SK-N-SH (cell line): ENCODE measurements around the gene TMEFF1. TPM values are rescaled to one million over a fixed set of nuclear protein-coding genes. Genes with fewer than 3 reads are reported as not detected.

Experiments
- CTCF ChIA-PET: fragments of 300-600, 350-600 bp; formaldehyde crosslinking; extraction: SDS; loops from one replicate; lab custom pipeline; 2021; lab: Yijun Ruan, JAX
- POLR2A ChIA-PET: fragments of 350-600 bp; sonication (Branson Sonifier 250); formaldehyde crosslinking; extraction: SDS; loops from one replicate; lab custom pipeline; 2020; ENCODE audit warnings: antibody characterized with exemption, inconsistent platforms; lab: Yijun Ruan, JAX
- DNase-seq: peaks from one replicate; pipeline ENCODE4 v3.0.0; 2012
- H2AFZ ChIP-seq: fragments of 200-600 bp; sonication (generic); 2 replicates; pipeline ENCODE4 v1.8.1; 2016; ENCODE audit warnings: antibody characterized with exemption, mild to moderate bottlenecking, low read depth
- H3F3A ChIP-seq: fragments of 200-600 bp; sonication (generic); replicated peaks from 2 replicates; pipeline ENCODE3; 2016; ENCODE audit warnings: antibody characterized with exemption, mild to moderate bottlenecking; ENCODE audit not compliant: insufficient read depth
- H3K27ac ChIP-seq, 2 experiments: fragments of 200-500 bp in 1 of 2; fragments of 200-600 bp in 1 of 2; sonication (Bioruptor generic) in 1 of 2; sonication (generic), shearing (Covaris generic) in 1 of 2; 2 replicates each; pipeline versions ENCODE4 v1.5.1 to v1.6.1; 2014 to 2016; ENCODE audit warnings: low read depth in 2 of 2, inconsistent platforms in 1 of 2, low read length in 1 of 2, mild to moderate bottlenecking in 1 of 2, mixed read lengths in 1 of 2
- H3K27me3 ChIP-seq: fragments of 200-600 bp; sonication (generic), shearing (Covaris generic); 2 replicates; pipeline ENCODE4 v1.6.1; 2016; ENCODE audit warnings: mixed run types; ENCODE audit not compliant: insufficient read depth
- H3K36me3 ChIP-seq, 2 experiments: fragments of 200-500 bp in 1 of 2; fragments of 200-600 bp in 1 of 2; sonication (Bioruptor generic) in 1 of 2; sonication (generic) in 1 of 2; replicated peaks in 1 of 2; 2 replicates each; pipeline versions ENCODE3 to v1.5.1; 2014 to 2016; ENCODE audit warnings: low read length in 1 of 2, mild to moderate bottlenecking in 1 of 2; ENCODE audit not compliant: insufficient read depth in 2 of 2, control insufficient read depth in 1 of 2
- H3K4me1 ChIP-seq, 2 experiments: fragments of 200-500 bp in 1 of 2; fragments of 200-600 bp in 1 of 2; sonication (Bioruptor generic) in 1 of 2; sonication (generic), shearing (Covaris generic) in 1 of 2; 2 replicates each; pipeline versions ENCODE4 v1.5.1 to v1.6.1; 2014 to 2016; ENCODE audit warnings: low read depth in 1 of 2, low read length in 1 of 2, mixed run types in 1 of 2; ENCODE audit not compliant: insufficient read depth in 2 of 2, control insufficient read depth in 1 of 2
- H3K4me2 ChIP-seq: fragments of 200-600 bp; sonication (generic), shearing (Covaris generic); 2 replicates; pipeline ENCODE4 v1.6.1; 2017; ENCODE audit warnings: mixed run types
- H3K4me3 ChIP-seq, 2 experiments: fragments of 200-500 bp in 1 of 2; fragments of 200-600 bp in 1 of 2; sonication (Bioruptor generic) in 1 of 2; sonication (generic), shearing (Covaris generic) in 1 of 2; 2 replicates each; pipeline versions ENCODE4 v1.5.1 to v1.8.1; 2014 to 2016; ENCODE audit warnings: low read depth in 2 of 2, inconsistent platforms in 1 of 2, low read length in 1 of 2, mild to moderate bottlenecking in 1 of 2, mixed read lengths in 1 of 2, moderate library complexity in 1 of 2
- H3K79me2 ChIP-seq: fragments of 200-600 bp; sonication (generic); 2 replicates; pipeline ENCODE4 v1.8.1; 2017; ENCODE audit warnings: mild to moderate bottlenecking; ENCODE audit not compliant: insufficient read depth
- H3K9ac ChIP-seq: fragments of 200-600 bp; sonication (generic); 2 replicates; pipeline ENCODE4 v1.6.1; 2017; ENCODE audit warnings: mixed run types
- H3K9me2 ChIP-seq: fragments of 200-600 bp; sonication (generic); 2 replicates; pipeline ENCODE4 v1.6.1; 2017; ENCODE audit warnings: mixed run types
- H3K9me3 ChIP-seq: fragments of 200-600 bp; sonication (generic); 2 replicates; pipeline ENCODE4 v1.6.1; 2017; ENCODE audit warnings: mixed run types, mild to moderate bottlenecking, moderate library complexity
- H4K20me1 ChIP-seq: fragments of 200-600 bp; sonication (generic); 2 replicates; pipeline ENCODE4 v1.6.1; 2017; ENCODE audit warnings: mild to moderate bottlenecking, mixed run types; ENCODE audit not compliant: insufficient read depth
- CHD2 ChIP-seq: fragments of 150-350 bp; IDR thresholded peaks from 2 replicates; pipeline ENCODE4 v1.6.1; 2018; ENCODE audit warnings: low read length; ENCODE audit not compliant: partially characterized antibody
- CTCF ChIP-seq: fragments of 200-600 bp; sonication (generic); IDR thresholded peaks from 2 replicates; pipeline ENCODE4 v1.6.1; 2017; ENCODE audit warnings: antibody characterized with exemption, mild to moderate bottlenecking, moderate library complexity
- EZH2phosphoT487 ChIP-seq: fragments of 200-600 bp; sonication (generic); IDR thresholded peaks from 2 replicates; pipeline ENCODE4 v1.6.1; 2017; ENCODE audit warnings: low read depth, mixed run types, mild to moderate bottlenecking, antibody characterized with exemption, moderate library complexity, borderline replicate concordance
- FOSL2 ChIP-seq: IDR thresholded peaks from 2 replicates; pipeline ENCODE4 v1.4.0; 2012; ENCODE audit warnings: low read depth, mild to moderate bottlenecking, moderate library complexity, borderline replicate concordance
- MXI1 ChIP-seq: IDR thresholded peaks from 2 replicates; pipeline ENCODE4 v1.6.1; 2012; ENCODE audit warnings: mild to moderate bottlenecking, low read depth, low read length, improper control_type of control experiment
- PBX3 ChIP-seq: IDR thresholded peaks from 2 replicates; pipeline ENCODE4; 2012
- RAD21 ChIP-seq: IDR thresholded peaks from 2 replicates; pipeline ENCODE4 v1.6.1; 2012; ENCODE audit warnings: mild to moderate bottlenecking, low read length
- RCOR1 ChIP-seq: fragments of 150-350 bp; IDR thresholded peaks from 2 replicates; pipeline ENCODE4 v1.6.1; 2017; ENCODE audit warnings: antibody characterized with exemption, low read length
- WGBS: methylation state at CpG from one replicate; pipeline ENCODE4 v1.1.6; 2017; ENCODE audit warnings: low lambda C conversion rate; 5-methylcytosine and 5-hydroxymethylcytosine counted together
- polyA plus RNA-seq, 3 experiments: library from polyadenylated mRNA; depleted of rRNA; stranded (reverse); fragments of >200 nt; gene quantifications; 2 replicates each; pipeline ENCODE4 v1.2.3, GENCODE V29; 2012
- TF ChIP-seq, protein P1 (sequence below): IDR thresholded peaks from 2 replicates; pipeline ENCODE4 v1.4.0; 2012; ENCODE audit warnings: low read depth

TMEFF1 gene
- polyA plus RNA-seq, 1 of the 3 experiments (the other 2 are of a cell fraction): 2.5 TPM

DNA sequence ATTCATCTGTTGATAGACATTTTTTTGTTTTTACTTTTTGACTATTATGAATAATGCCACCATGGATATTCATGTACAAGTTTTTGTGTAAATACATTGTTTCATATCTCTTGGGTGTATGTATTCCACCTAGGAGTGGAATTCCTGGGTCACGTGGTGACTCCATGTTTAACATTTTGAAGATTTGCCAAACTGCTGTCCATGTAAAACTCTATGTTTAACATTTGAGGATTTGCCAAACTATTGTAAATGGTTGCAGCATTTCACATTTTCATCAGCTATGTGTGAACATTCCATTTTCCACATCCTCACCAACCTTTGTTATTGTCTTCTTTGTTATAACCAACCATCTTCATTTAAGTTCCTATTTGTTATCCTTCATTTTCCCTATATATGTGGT lies 12.2 kb downstream of the TMEFF1 start:
- TF ChIP-seq, protein P1, sequence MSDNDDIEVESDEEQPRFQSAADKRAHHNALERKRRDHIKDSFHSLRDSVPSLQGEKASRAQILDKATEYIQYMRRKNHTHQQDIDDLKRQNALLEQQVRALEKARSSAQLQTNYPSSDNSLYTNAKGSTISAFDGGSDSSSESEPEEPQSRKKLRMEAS: no peak
- TF ChIP-seq EZH2phosphoT487 (no peak), MXI1 (no peak), CHD2 (no peak), CTCF (no peak), RCOR1 (no peak), FOSL2 (no peak)
- Histone ChIP-seq H3F3A (no peaks in the 10 kb centered on the region), H3K9ac (no peak overlapping the region), H3K27ac (no peak overlapping the region), H3K36me3 (no peaks in the 10 kb centered on the region), H3K4me1 (peaks cover 2 to 7% of the 10 kb centered on the region in 2 experiments; a peak in 2 of 4 replicates), H3K79me2 (peaks cover 28% of the 10 kb centered on the region), H3K27me3 (no peaks in the 10 kb centered on the region), H3K9me2 (no peaks in the 10 kb centered on the region), H3K4me2 (no peak overlapping the region), H3K4me3 (no peak overlapping the region), H4K20me1 (no peaks in the 10 kb centered on the region), H2AFZ (no peak overlapping the region), H3K9me3 (peaks cover 6% of the 10 kb centered on the region; the same call in 1 of the 2 replicates)
- POLR2A ChIA-PET: interaction anchor here (0.7 kb wide), 1 partner anchor 18 kb away, joined by 3 read pairs; no protein-coding TSS in a partner anchor
- CTCF ChIA-PET: interaction anchor here (0.6 kb wide), 2 partner anchors 1321 to 1346 kb away, joined by 3 read pairs; no protein-coding TSS in a partner anchor
- DNase-seq: no peak
- WGBS: 93% methylated on average over 1 of the region's 1 CpG

- H4K20me1 ChIP-seq: no peaks in the 10 kb centered on the region
- H3K79me2 ChIP-seq: peaks cover 27% of the 10 kb centered on the region
- no peaks in the 10 kb centered on the region for H3K27me3 ChIP-seq
- no peak overlapping the region for H3K4me3 ChIP-seq
- 90% methylated on average over 10 of the region's 10 CpGs for WGBS
- H3K9me2 ChIP-seq: no peaks in the 10 kb centered on the region
- no peak overlapping the region for H2AFZ ChIP-seq
- H3K36me3 ChIP-seq: no peaks in the 10 kb centered on the region
- no peaks in the 10 kb centered on the region for H3F3A ChIP-seq
- no peak overlapping the region for H3K9ac ChIP-seq
- TF ChIP-seq CTCF (peak; percentile 9; the same call in 1 of the 2 replicates), RAD21 (no peak), PBX3 (no peak)
- H3K4me2 ChIP-seq: no peak overlapping the region
- no peak for DNase-seq
- CTCF ChIA-PET: interaction anchor here (0.7 to 1.1 kb wide), 2 partner anchors 10 to 38 kb away, joined by 3 read pairs; no protein-coding TSS in a partner anchor
- POLR2A ChIA-PET: interaction anchor here (0.6 kb wide), 1 partner anchor 71 kb away, joined by 3 read pairs; no protein-coding TSS in a partner anchor
- H3K27ac ChIP-seq: no peak overlapping the region
- H3K9me3 ChIP-seq: peaks cover 6% of the 10 kb centered on the region; the same call in 1 of the 2 replicates
- peaks cover 2 to 8% of the 10 kb centered on the region in 2 experiments; a peak in 2 of 4 replicates for H3K4me1 ChIP-seq
Measured at GRCh38 chr9:100486479-100487176, 13.7 kb downstream of the TMEFF1 start.
